Erythroblast (primary cell): ENCODE measurements around the gene TIMM23.
"Not testable (repeated sequence)": the region's sequence is repeated elsewhere in the genome, so short reads cannot be mapped to it uniquely, and the experiment has no call there.

Experiments
- DNase-seq, 2 experiments: peaks; one replicate each; lab custom pipeline; 2025; lab: John Stamatoyannopoulos, UW
- GATA1 ChIP-seq: IDR thresholded peaks from 2 replicates; pipeline ENCODE4 v1.6.1; 2011; ENCODE audit warnings: low read depth, mild to moderate bottlenecking, control low read depth, low read length, moderate library complexity
- POLR2A ChIP-seq: IDR thresholded peaks from 2 replicates; pipeline ENCODE4 v1.6.1; 2011; ENCODE audit warnings: mild to moderate bottlenecking, low read length

Gene TIMM23

GRCh38 chr10:46031648-46032532 is 59.6 kb downstream of the TIMM23 start:
- TF ChIP-seq GATA1 (no peak), POLR2A (no peak)

DNA sequence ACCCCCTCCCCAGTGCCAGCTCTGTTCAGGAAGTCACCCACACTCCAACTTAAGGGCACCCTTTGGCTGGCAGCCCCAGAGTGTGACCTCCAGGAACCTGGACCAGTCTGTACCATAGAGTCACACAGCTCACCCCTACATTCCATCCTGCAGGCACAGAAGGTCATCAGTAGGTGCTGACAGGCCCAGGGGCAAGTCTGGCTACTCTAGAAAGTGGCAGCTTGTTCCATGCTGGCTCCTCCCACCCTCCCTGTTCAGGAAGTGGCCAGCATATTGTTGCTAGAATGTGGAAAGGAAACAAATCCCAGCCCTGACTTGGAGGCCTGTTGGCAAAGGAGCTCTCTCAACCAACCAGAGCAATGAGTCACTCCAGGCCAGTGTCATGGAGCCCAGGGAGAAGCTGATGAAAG is 61.3 kb downstream of the TIMM23 start:
- TF ChIP-seq POLR2A: no peak
- no peak for TF ChIP-seq GATA1
- no peak for DNase-seq

More at GRCh38 chr10:46031648-46032532, 59.6 kb downstream of the TIMM23 start:
- DNase-seq: peak in 1 of 2 experiments; percentile 72

DNA sequence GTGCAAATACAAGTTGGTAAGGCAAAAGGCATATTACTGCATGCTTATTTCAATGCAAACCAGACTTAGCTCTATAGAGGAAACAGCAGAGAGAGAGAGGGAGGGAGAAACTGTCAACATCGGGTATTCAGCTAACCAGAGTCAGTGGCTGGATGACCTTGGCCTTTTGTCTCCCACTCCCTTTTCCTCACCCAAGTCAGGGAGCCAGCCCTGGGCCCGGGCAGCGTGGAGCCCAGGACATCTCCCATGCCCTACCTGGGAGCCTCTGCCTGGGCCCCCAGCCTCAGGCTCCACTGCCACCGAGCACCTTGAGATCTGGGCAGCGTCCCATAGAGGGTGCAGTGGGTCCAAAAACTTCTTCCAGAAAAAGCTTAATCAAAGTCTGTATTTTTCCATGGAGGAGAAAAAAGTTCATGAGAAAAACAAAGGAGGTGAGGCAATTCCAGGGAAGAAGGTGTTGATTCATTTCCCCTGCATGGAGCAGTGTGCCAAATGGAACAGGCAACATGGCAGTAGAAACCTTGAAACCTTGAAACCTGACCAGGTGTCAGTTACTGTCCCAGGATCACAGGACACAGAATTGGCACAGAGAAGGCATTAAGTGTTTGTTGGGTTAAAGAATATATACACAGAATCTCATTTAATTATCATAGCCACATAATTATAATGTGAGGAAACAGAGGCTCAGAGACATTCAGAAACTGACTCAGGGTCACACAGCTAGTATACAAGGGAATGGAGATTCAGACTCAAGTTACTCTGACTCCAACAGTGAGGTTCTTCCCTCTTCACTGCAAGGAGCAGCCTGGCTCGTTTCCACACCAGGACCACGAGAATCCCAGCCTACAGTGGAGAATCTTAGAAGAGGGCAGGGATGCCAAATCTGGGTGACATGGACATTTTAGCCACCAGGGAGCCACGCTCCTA is 63.9 kb downstream of the TIMM23 start:
- DNase-seq: no peak
- no peak for TF ChIP-seq GATA1
- no peak for TF ChIP-seq POLR2A

GRCh38 chr10:46037107-46037825 is 65.0 kb downstream of the TIMM23 start:
- TF ChIP-seq GATA1 (no peak), POLR2A (no peak)

GRCh38 chr10:46040004-46040403 is 67.7 kb downstream of the TIMM23 start:
- no peak for TF ChIP-seq POLR2A
- no peak for DNase-seq

More at GRCh38 chr10:46037107-46037825, 65.0 kb downstream of the TIMM23 start:
- DNase-seq: no peak

DNA sequence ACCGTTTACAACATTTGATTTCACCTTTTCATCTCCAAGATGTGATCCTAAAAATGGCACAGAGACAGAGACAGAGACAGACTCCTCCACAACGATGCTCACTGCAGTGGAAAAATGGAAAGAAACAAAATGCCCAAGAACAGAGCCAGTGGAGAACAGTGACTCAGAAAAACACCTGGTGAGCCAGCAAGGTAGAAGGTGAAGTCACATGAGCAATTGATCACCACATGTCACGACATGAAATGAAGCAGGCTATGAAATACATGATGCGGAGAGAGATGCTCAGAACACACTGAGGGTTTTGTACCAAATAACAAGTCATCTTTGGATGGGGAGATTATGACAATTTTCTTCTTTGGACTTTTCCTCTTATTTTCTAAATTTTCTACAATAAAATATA is 70.2 kb downstream of the TIMM23 start:
- no peak for DNase-seq
- no peak for TF ChIP-seq POLR2A
- no peak for TF ChIP-seq GATA1

GRCh38 chr10:46046261-46046660 is 74.0 kb downstream of the TIMM23 start, which contains the start of gene MSMB:
Gene MSMB (minus strand): TSS chr10:46046269. CDS start chr10:46046237, 32 bp downstream.
- DNase-seq: no peak
- TF ChIP-seq GATA1 (no peak), POLR2A (no peak)

DNA sequence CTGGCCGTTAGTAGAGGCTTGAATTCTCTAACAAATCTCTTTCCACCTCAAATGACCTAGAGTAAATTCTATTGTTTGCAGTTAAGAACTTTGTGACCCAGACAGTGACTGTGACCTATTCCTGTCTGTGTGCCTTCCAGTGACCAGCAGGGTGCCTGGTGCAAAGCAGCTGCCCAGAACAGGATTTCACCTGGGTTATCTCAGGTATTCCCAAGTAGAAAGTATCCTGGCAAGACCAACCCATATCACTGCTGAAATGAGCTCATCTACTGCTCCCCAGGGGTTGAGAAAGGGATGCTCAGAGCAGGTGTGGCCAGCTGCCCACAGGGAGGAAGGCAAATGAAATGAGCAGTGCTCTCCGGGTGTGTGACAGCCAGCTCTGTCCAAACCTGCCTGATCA is 75.9 kb downstream of the TIMM23 start:
- DNase-seq: no peak
- TF ChIP-seq GATA1 (no peak), POLR2A (no peak)

GRCh38 chr10:46049497-46049831 is 77.2 kb downstream of the TIMM23 start:
- not testable (repeated sequence) for DNase-seq

- DNase-seq: no peak
- TF ChIP-seq GATA1 (no peak), POLR2A (no peak)
Measured at GRCh38 chr10:46050941-46051623, 78.8 kb downstream of the TIMM23 start.

DNA sequence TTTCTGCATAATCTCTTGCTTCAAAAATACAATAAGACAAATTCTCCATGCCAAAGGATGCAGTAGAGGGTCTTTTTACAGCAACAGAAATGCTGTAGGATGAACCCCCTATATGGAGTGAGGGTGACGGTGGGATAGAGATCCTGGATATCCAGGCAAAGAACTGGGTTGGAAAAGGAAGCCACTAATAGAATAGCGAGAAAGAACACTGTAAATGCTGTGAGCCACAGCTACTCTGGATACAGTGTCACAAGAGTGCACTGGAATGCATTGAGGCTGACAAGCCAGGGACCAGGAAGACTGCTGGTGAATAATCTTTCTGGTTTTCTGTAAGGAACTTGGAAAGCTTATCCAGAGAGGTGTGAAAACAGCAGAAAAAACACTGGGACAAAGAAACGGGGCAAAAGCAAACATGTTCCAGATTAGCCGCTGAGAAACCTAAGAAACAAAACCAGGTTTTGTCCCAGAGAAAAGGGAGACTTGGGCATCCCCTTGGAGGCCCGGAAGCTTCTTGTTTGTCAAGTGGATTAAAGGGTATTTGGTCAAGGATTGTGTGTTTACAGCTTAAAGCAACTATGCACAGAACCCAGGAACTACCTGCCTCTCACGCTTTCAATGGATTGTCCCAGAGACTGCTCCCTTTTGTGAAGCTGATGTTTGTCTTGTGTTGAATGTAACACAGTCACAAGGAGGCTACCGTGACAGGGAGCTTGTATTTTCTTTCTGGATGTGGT is 79.9 kb downstream of the TIMM23 start:
- TF ChIP-seq GATA1 (no peak), POLR2A (no peak)
- DNase-seq: no peak

DNA sequence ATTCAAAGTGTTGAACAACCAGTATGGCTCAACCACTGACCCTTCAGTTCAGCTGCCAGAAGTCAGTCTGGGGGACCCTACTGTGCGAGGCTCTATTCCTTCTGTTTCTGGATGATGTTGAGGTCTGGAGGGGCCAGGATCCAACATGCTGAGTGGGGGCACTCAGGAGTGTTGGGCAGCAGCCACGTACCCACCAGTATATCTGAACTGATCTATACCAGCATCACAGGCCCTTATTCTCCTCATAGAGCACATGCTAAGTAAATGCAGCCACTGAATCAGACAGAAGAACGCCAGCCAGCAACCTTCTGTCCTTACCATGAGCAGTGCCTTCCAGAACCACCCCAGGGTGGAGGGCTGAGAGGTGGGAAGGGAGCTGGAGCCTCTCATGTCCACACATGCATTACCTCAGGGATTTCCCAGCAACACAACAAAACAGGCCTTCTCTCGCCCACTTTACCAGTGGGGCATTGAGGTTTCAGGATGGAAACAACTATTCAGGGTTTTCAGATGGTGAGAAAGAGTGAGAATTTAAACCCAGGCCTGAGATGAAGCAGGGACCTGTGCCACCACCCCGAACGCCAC is 80.6 kb downstream of the TIMM23 start:
- TF ChIP-seq POLR2A (no peak), GATA1 (no peak)
- DNase-seq: no peak
